CD14-positive monocyte (primary cell): ENCODE results near the gene TNFRSF13B. TPM values are rescaled to one million over a fixed set of nuclear protein-coding genes. Genes with fewer than 3 reads are reported as not detected.
A peak's percentile ranks its signal among the peaks of the same experiment; 100 is the strongest.
"Not testable (repeated sequence)": the region's sequence is repeated elsewhere in the genome, so short reads cannot be mapped to it uniquely, and the experiment has no call there.

ENCODE experiments used
- DNase-seq, 3 donors: peaks; one replicate each; pipeline ENCODE4 v3.0.0-alpha.2; 2011 to 2022
- H2AFZ ChIP-seq: 2 replicates; pipeline ENCODE4 v1.6.0; 2012; ENCODE audit warnings: mild to moderate bottlenecking, low read depth, low read length, inconsistent platforms; ENCODE audit not compliant: insufficient read depth, poor library complexity, severe bottlenecking
- H3K27ac ChIP-seq, 2 donors: 1 replicate in 1 of 2; 2 replicates in 1 of 2; pipeline ENCODE4 v1.5.1; 2012 to 2013; ENCODE audit warnings: low read length in 2 of 2, control low read depth in 1 of 2, inconsistent platforms in 1 of 2, low read depth in 1 of 2, mild to moderate bottlenecking in 1 of 2
- H3K27me3 ChIP-seq, 2 donors: one replicate each; pipeline versions ENCODE4 v1.6.0 to v1.6.1; 2011 to 2013; ENCODE audit warnings: low read length in 2 of 2; ENCODE audit not compliant: control insufficient read depth in 2 of 2, insufficient read depth in 2 of 2
- H3K36me3 ChIP-seq, 2 donors: replicated peaks in 1 of 2; 1 replicate in 1 of 2; 2 replicates in 1 of 2; pipeline versions ENCODE4 v1.5.1 to v1.6.1; 2012 to 2013; ENCODE audit warnings: low read length in 2 of 2, control low read depth in 1 of 2, inconsistent platforms in 1 of 2, mild to moderate bottlenecking in 1 of 2; ENCODE audit not compliant: insufficient read depth in 2 of 2, control insufficient read depth in 1 of 2
- H3K4me1 ChIP-seq, 2 donors: 1 replicate in 1 of 2; 2 replicates in 1 of 2; pipeline versions ENCODE4 v1.5.1 to v1.6.1; 2012 to 2013; ENCODE audit warnings: low read length in 2 of 2, control low read depth in 1 of 2, inconsistent platforms in 1 of 2, mild to moderate bottlenecking in 1 of 2, moderate library complexity in 1 of 2; ENCODE audit not compliant: insufficient read depth in 2 of 2, control insufficient read depth in 1 of 2
- H3K4me2 ChIP-seq: replicated peaks from 2 replicates; pipeline ENCODE3; 2012; ENCODE audit warnings: low read length, moderate library complexity, mild to moderate bottlenecking; ENCODE audit not compliant: poor library complexity, severe bottlenecking; ENCODE audit errors: extremely low read depth
- H3K4me3 ChIP-seq, 3 experiments: fragments of 200-600 bp in 1 of 3; sonication (generic) in 1 of 3; replicated peaks in 1 of 3; 1 replicate in 2 of 3; 2 replicates in 1 of 3; pipeline ENCODE4 v1.5.1; 2011 to 2013; ENCODE audit warnings: low read length in 3 of 3, mild to moderate bottlenecking in 3 of 3, control low read depth in 2 of 3, low read depth in 2 of 3, inconsistent platforms in 1 of 3, moderate library complexity in 1 of 3
- H3K79me2 ChIP-seq: 2 replicates; pipeline ENCODE4 v1.6.0; 2012; ENCODE audit warnings: mild to moderate bottlenecking, control low read depth, inconsistent platforms, low read length, moderate library complexity; ENCODE audit not compliant: insufficient read depth
- H3K9ac ChIP-seq: 2 replicates; pipeline ENCODE4 v1.6.0; 2017; ENCODE audit warnings: low read length, mild to moderate bottlenecking; ENCODE audit not compliant: insufficient read depth, poor library complexity, severe bottlenecking
- H3K9me3 ChIP-seq, 2 donors: replicated peaks in 1 of 2; 1 replicate in 1 of 2; 2 replicates in 1 of 2; pipeline versions ENCODE4 v1.5.1 to v1.6.1; 2012 to 2013; ENCODE audit warnings: low read length in 2 of 2, control low read depth in 1 of 2; ENCODE audit not compliant: control insufficient read depth in 1 of 2, insufficient read depth in 1 of 2
- H4K20me1 ChIP-seq: 2 replicates; pipeline ENCODE4 v1.6.0; 2012; ENCODE audit warnings: mild to moderate bottlenecking, low read length, control low read depth, moderate library complexity; ENCODE audit not compliant: insufficient read depth
- H3K27ac Mint-ChIP-seq, 7 donors: one replicate each; pipeline ENCODE4 v1.8.0; 2020; ENCODE audit warnings: mild to moderate bottlenecking in 7 of 7, mixed read lengths in 7 of 7, moderate library complexity in 6 of 7, inconsistent platforms in 2 of 7
- H3K27me3 Mint-ChIP-seq, 3 donors: one replicate each; pipeline ENCODE4 v1.8.0; 2021 to 2022; ENCODE audit warnings: low read depth in 3 of 3, mild to moderate bottlenecking in 3 of 3, mixed read lengths in 3 of 3, moderate library complexity in 3 of 3, inconsistent platforms in 1 of 3
- H3K36me3 Mint-ChIP-seq, 2 donors: one replicate each; pipeline ENCODE4 v1.8.0; 2020; ENCODE audit warnings: mixed read lengths in 2 of 2, inconsistent platforms in 1 of 2, mild to moderate bottlenecking in 1 of 2
- H3K4me1 Mint-ChIP-seq: one replicate; pipeline ENCODE4 v1.8.0; 2020; ENCODE audit warnings: mild to moderate bottlenecking, mixed read lengths
- H3K4me3 Mint-ChIP-seq, 2 donors: one replicate each; pipeline ENCODE4 v1.8.0; 2020; ENCODE audit warnings: mild to moderate bottlenecking in 2 of 2, mixed read lengths in 2 of 2, moderate library complexity in 1 of 2
- H3K9me3 Mint-ChIP-seq, 7 donors: one replicate each; pipeline ENCODE4 v1.8.0; 2020 to 2022; ENCODE audit warnings: mixed read lengths in 7 of 7, mild to moderate bottlenecking in 6 of 7, moderate library complexity in 6 of 7, inconsistent platforms in 2 of 7
- WGBS: methylation state at CpG from one replicate; pipeline ENCODE4 v1.1.5; 2013; ENCODE audit warnings: missing lambda C conversion rate; ENCODE audit not compliant: insufficient coverage; 5-methylcytosine and 5-hydroxymethylcytosine counted together
- intact Hi-C, 2 donors: fragments of 100-400 bp; cut with micrococcal nuclease; formaldehyde crosslinking; loops; one replicate each; pipeline versions ENCODE4 v1.15.0 to v1.15.1; 2023
- polyA plus RNA-seq, 3 donors: library from polyadenylated mRNA; depleted of rRNA in 1 of 3; unstranded in 2 of 3; stranded (reverse) in 1 of 3; fragments of 300-500 nt in 2 of 3; fragments of >200 nt in 1 of 3; fragmentation: Illumina TruSeq in 2 of 3; gene quantifications; 1 replicate in 2 of 3; 2 replicates in 1 of 3; pipeline ENCODE4 v1.2.3, GENCODE V29; 2012 to 2021
- TF ChIP-seq, protein P1 (sequence below): fragments of 200-600 bp; IDR thresholded peaks from one replicate; pipeline ENCODE4 v1.8.0; 2022; ENCODE audit warnings: antibody characterized with exemption, mild to moderate bottlenecking

The TNFRSF13B gene
- polyA plus RNA-seq, 3 donors: 0.21 to 0.47 TPM; not detected in 1

DNA sequence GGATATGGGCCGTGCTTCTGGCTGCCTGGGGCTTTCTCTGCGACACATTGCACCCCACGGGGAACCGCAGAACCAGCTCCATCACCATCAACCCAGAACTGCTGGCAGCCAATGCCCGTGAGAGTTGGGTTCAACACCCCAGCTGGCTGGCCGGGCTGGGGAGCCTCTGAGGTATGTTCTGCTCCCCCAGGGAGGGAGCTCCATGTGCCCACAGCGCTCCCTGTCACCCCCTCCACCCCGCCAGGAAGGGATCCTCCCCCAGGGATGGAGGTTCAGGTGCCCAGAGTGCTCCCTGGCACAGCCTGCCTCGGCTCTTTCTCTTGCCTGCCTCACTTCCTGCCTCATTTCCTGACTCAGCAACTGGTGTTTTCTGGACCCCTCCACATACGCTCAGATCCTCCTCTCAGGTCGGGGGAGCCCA is 46.1 kb upstream of the TNFRSF13B start:
- Histone ChIP-seq H3K9ac (no peak overlapping the region), H2AFZ (no peak overlapping the region), H3K36me3 (no peaks in the 10 kb centered on the region), H3K4me2 (no peak overlapping the region), H3K27ac (no peak overlapping the region), H3K27me3 (peaks cover 0 to 23% of the 10 kb centered on the region in 2 donors), H3K79me2 (no peaks in the 10 kb centered on the region), H3K4me1 (peaks cover 15 to 19% of the 10 kb centered on the region in 2 donors), H3K4me3 (no peak overlapping the region), H4K20me1 (no peaks in the 10 kb centered on the region), H3K9me3 (no peaks in the 10 kb centered on the region)
- peaks cover 21% of the 10 kb centered on the region for H3K4me1 Mint-ChIP-seq
- H3K9me3 Mint-ChIP-seq: peaks cover 0 to 5% (median 0%) of the 10 kb centered on the region in 7 donors
- no peak for DNase-seq
- peak overlapping the region in 1 of 7 donors; percentile 53 for H3K27ac Mint-ChIP-seq
- no peaks in the 10 kb centered on the region for H3K36me3 Mint-ChIP-seq
- H3K4me3 Mint-ChIP-seq: peak overlapping the region in 1 of 2 donors; percentile 61
- peaks cover 14 to 54% (median 51%) of the 10 kb centered on the region in 3 donors for H3K27me3 Mint-ChIP-seq
- intact Hi-C loops: no loop called here
- 39% methylated on average over 11 of the region's 11 CpGs for WGBS
- TF ChIP-seq, protein P1, sequence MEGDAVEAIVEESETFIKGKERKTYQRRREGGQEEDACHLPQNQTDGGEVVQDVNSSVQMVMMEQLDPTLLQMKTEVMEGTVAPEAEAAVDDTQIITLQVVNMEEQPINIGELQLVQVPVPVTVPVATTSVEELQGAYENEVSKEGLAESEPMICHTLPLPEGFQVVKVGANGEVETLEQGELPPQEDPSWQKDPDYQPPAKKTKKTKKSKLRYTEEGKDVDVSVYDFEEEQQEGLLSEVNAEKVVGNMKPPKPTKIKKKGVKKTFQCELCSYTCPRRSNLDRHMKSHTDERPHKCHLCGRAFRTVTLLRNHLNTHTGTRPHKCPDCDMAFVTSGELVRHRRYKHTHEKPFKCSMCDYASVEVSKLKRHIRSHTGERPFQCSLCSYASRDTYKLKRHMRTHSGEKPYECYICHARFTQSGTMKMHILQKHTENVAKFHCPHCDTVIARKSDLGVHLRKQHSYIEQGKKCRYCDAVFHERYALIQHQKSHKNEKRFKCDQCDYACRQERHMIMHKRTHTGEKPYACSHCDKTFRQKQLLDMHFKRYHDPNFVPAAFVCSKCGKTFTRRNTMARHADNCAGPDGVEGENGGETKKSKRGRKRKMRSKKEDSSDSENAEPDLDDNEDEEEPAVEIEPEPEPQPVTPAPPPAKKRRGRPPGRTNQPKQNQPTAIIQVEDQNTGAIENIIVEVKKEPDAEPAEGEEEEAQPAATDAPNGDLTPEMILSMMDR: no peak

DNA sequence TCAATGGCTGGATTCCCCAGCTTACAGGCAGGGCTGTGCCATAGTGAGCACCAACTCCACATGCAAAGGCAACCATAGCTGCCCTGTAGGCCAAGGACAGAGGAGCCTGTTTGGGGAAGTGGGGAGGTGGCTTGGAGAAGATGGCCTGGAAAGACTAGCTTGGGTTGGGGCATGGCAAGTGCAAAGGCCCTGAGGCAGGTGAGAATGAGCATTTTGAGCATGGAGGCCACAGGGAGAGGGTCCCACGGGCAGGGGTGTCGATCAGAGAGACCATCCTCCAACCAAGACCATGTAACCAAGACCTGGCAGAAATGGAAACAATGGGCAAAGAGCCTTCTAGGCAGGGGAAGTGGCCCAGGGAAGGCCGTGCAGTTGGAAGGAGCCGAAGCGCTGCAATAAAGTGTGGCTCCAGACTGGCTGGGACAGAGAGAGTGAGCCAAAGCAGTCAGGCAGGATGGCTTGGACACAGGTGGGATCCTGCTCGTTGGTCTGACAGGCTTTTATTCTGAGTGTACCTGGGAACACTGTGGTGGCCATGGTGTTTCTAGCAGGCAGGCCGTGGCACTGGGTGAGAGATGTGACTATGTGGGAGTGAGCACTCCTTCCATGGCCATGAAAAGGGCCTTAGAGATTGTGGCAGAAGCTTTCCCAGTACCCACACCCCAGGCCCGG is 45.6 kb upstream of the TNFRSF13B start:
- H3K36me3 ChIP-seq: no peaks in the 10 kb centered on the region
- no peaks in the 10 kb centered on the region for H4K20me1 ChIP-seq
- intact Hi-C loops: no loop called here
- 95% methylated on average over 6 of the region's 8 CpGs for WGBS
- H3K27ac ChIP-seq: no peak overlapping the region
- H3K4me1 ChIP-seq: peaks cover 15 to 19% of the 10 kb centered on the region in 2 donors
- no peak overlapping the region for H2AFZ ChIP-seq
- Mint-ChIP-seq H3K27me3 (peaks cover 18 to 60% (median 56%) of the 10 kb centered on the region in 3 donors), H3K27ac (no peak overlapping the region), H3K36me3 (no peaks in the 10 kb centered on the region), H3K9me3 (peaks cover 0 to 5% (median 0%) of the 10 kb centered on the region in 7 donors), H3K4me1 (peaks cover 21% of the 10 kb centered on the region), H3K4me3 (no peak overlapping the region)
- H3K9me3 ChIP-seq: no peaks in the 10 kb centered on the region
- H3K4me3 ChIP-seq: no peak overlapping the region
- H3K4me2 ChIP-seq: no peak overlapping the region
- H3K79me2 ChIP-seq: no peaks in the 10 kb centered on the region
- TF ChIP-seq, protein P1: no peak
- peaks cover 0 to 26% of the 10 kb centered on the region in 2 donors for H3K27me3 ChIP-seq
- H3K9ac ChIP-seq: no peak overlapping the region
- no peak for DNase-seq

DNA sequence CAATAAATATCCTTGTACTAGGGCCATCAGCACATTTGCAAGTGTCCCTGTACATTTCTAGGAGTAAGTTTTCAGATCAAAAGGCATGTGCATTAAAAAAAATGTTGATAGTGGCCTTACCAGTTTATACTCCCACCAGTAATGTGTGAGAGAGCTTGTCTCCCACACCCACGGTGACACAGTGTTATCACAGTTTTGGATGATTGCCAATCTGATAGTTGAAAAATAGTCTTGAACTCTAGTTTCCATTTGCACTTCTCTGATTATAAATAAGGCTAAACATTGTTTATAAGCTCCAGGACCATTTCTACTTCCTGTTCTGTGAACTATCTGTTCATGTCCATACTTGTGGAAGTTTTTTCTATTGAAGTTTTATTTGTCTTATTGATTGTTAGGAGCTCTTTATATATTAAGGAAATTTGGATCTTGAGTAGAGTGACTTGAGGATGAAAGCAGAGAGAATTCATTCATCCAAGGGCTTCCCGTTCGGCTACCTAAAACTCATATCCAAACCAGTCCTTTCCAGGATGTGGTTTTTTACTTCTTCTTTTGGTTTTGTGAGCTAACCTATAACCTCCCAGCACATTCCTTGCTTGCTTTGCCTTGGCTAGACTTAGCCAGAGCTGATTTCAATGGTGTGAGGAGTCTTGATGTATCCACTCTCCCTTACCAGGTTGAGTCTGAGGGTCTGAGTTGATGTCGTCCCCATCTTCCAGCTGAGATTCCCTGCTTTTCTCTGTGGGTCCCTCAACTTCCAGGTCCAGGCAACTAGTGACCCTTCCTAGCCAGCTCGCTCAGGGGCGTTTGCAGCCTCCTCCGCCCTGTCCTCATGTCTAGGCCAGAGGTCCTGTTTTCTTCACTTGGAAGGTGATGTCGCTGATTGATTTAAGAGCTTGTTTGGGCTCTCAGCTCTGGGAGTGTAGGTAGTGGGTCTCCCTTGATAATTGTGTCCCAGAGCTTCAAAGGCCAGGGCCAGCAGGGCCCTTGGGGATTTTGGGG is 44.6 kb upstream of the TNFRSF13B start:
- H3K4me3 ChIP-seq, H3K9ac ChIP-seq, H3K36me3 ChIP-seq, H3K4me2 ChIP-seq, H3K36me3 Mint-ChIP-seq, H3K79me2 ChIP-seq, H3K4me3 Mint-ChIP-seq, H3K27ac ChIP-seq, H3K9me3 Mint-ChIP-seq, H4K20me1 ChIP-seq, intact Hi-C loops, H3K9me3 ChIP-seq, H2AFZ ChIP-seq: not testable (repeated sequence)
- H3K4me1 ChIP-seq: peaks cover 15 to 19% of the 10 kb centered on the region in 2 donors
- peak; percentile 32 to 46 (median 36) for DNase-seq
- Mint-ChIP-seq H3K27ac (peak overlapping the region in 3 of 7 donors; percentile 32 to 54 (median 41)), H3K4me1 (peaks cover 21% of the 10 kb centered on the region), H3K27me3 (peaks cover 20 to 60% (median 58%) of the 10 kb centered on the region in 3 donors)
- H3K27me3 ChIP-seq: peaks cover 0 to 26% of the 10 kb centered on the region in 2 donors
- 100% methylated on average over 1 of the region's 8 CpGs for WGBS
